Anterior cingulate cortex (tissue), 58 donors: ENCODE results near the gene MS4A14.
A peak's percentile ranks its signal among the peaks of the same experiment; 100 is the strongest.
"Not testable (repeated sequence)": the region's sequence is repeated elsewhere in the genome, so short reads cannot be mapped to it uniquely, and the experiment has no call there.

ENCODE experiments used
- DNase-seq, 58 donors: peaks; one replicate each; lab custom pipeline; 2025; lab: John Stamatoyannopoulos, UW

Gene MS4A14, protein sequence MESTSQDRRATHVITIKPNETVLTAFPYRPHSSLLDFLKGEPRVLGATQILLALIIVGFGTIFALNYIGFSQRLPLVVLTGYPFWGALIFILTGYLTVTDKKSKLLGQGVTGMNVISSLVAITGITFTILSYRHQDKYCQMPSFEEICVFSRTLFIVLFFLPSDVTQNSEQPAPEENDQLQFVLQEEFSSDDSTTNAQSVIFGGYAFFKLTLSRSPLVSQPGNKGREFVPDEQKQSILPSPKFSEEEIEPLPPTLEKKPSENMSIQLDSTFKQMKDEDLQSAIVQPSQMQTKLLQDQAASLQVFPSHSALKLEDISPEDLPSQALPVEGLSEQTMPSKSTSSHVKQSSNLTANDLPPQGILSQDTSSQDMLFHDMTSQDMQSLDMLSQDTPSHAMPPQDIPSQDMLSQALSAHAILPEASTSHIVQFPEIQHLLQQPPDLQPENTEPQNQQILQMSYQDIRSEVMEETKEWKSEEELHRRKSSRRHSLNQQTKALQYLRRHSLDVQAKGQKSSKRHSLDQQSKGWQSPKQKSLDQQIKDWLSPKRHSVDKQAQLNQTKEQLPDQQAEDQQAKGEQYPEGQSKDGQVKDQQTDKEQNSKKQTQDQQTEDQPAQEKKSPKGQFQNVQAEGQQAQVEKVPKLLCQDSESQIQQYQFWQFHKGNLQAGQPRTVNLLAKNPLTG

DNA sequence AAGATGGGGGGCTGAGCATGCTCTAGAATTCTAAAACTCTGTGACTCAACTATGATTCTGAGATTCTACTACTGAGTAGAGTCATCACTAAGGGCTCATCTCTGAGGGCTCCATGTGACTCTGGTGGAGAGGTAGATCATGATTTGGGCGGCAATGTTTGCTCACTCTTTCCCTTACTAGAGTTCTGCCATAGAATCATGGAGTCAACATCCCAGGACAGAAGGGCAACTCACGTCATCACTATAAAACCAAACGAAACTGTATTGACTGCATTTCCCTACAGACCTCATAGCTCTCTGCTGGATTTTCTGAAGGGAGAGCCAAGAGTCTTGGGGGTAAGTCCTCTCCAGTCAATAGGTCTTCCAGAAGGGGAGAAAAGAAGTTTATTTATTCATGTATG lies at the start of gene MS4A14:
MS4A14 (plus strand) TSS at position 78 of the 400 bp plus-strand sequence; CDS start at position 198, 120 bp downstream.
- no peak for DNase-seq

DNA sequence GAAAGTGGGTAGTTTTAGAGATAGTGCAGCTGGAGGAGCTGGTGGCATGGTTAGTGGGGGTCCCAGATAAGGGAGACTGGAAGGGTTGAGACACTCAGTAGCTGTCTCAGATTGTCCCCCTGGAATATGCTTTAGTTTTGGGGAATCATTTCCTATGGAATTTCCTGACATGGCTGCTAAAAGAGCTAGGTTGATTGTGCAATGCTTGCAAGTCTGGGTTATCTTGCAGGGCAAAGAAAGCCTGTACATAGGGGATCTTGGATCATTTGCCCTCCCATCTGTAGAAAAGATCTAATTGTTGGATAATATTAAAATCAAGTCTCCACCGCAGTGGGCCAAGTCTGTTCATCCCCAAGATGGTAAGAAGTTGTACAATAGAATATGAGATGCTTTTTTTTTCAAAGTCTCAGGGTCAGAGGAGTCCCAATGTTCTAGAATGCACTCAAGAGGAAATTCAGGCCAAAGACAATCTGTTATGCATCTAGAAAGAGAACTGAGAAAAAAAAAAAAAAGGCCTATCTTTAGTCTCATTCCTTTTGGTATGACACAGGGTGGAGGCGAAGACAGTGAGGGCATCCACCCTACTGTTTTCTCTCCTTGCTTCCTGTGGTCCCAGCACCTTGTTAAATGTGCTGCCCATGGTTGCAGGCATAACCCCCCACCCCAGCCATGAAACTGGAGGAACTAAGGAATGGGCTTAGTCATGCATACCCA lies 49.0 kb upstream of the MS4A14 start:
- no peak for DNase-seq

- DNase-seq: no peak
These were observed 48.1 kb upstream of the MS4A14 start for GRCh38 chr11:60348116-60348515.

GRCh38 chr11:60349990-60350389 lies 46.3 kb upstream of the MS4A14 start:
- peak in 2 of 58 donors; percentile 1 to 17 for DNase-seq

- no peak for DNase-seq
These were observed 38.5 kb upstream of the MS4A14 start for GRCh38 chr11:60357771-60358170.

DNA sequence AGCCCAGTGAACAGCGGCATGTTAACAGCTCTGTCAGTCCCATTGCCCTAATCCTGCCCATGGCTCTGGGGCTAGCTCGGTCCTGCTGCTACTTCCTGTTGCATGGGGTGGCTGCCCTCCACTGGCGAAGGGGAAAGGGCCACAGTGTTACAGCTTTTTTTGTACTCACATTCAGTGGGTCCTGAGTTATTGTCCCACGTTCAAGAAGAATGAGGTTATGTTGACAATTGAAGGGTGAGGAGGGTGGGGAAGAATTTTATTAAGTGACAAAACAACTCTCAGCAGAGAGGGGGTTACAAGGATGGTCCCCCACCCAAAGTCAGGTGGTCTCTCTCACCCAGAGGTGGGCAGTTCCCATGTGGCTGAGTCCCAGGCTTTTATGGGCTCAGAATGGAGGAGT lies 35.6 kb upstream of the MS4A14 start:
- no peak for DNase-seq

- no peak for DNase-seq
These were observed 34.0 kb upstream of the MS4A14 start for GRCh38 chr11:60362241-60362640.

GRCh38 chr11:60363542-60364470 lies 32.5 kb upstream of the MS4A14 start:
- peak in 39 of 58 donors; percentile 2 to 62 (median 16) for DNase-seq

DNA sequence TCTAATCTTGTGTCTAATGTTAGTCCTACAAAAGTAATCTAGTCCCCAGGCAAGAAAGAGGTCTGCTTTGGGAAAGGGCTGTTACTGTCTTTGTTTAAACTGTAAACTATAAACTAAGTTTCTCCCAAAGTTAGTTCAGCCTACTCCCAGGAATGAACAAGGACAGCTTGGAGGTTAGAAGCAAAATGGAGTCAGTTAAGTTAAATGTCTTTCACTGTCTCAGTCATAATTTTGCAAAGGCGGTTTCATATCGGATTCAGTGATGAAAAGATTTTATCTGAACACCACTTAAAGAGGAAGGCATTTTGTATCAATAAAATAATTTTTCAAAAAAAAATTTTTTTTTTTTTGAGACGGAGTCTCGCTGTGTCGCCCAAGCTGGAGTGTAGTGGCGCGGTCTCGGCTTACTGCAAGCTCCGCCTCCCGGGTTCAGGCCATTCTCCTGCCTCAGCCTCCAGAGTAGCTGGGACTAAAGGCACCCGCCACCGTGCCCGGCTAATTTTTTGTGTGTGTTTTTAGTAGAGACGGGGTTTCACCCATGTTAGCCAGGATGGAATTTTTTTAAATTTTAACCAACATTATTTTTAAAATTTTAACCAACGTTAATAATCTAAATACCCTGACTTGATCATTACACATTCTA lies 29.9 kb upstream of the MS4A14 start:
- not testable (repeated sequence) for DNase-seq

DNA sequence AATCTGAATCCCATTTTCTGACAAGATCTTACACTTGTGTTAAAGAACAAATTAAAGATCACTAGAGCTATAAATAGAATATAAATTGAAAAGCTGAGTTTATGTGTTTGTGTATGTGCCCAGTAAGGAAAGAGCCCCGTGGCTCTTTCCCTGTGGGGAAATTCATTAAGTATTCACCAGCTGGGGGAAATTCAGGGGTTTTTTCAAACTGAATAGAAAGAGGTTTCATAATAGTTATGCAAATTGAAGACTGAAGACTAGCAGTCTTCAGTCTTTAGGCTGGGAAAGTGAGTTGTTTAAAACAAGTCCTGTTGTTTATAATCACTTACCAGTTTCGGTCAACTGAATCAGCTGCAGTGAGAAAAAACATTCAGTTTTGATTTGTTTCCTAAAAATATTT lies 29.2 kb upstream of the MS4A14 start:
- no peak for DNase-seq

GRCh38 chr11:60367896-60368295 lies 28.4 kb upstream of the MS4A14 start:
- no peak for DNase-seq

DNA sequence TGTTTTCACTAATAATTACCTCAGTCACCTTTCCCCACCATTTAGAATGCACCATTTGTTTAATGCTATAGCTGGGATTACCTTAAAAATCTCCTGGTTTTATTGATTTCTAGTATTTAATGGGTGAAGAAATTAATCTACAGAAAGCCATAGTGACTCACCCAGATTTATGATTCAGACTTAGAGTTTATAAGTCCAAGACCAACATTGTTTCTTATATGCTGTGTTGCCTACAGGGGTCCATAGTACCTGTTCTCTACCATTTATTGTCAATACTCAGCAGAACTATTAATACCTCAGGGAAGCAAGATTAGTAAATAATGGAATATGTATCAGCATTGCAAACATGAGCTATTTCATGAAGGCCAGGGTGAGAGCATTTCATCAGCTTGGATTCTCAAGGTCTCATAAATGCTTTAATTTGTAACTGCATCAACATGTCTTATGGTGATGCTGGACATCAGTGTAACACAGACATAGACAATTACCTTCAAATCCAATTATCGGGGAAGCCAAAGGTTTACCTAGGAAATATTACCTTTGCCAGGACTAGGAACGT lies 25.9 kb upstream of the MS4A14 start:
- no peak for DNase-seq

- no peak for DNase-seq
These were observed 25.4 kb upstream of the MS4A14 start for GRCh38 chr11:60370811-60371298.

- no peak for DNase-seq
These were observed 24.9 kb upstream of the MS4A14 start for GRCh38 chr11:60371386-60371785.

DNA sequence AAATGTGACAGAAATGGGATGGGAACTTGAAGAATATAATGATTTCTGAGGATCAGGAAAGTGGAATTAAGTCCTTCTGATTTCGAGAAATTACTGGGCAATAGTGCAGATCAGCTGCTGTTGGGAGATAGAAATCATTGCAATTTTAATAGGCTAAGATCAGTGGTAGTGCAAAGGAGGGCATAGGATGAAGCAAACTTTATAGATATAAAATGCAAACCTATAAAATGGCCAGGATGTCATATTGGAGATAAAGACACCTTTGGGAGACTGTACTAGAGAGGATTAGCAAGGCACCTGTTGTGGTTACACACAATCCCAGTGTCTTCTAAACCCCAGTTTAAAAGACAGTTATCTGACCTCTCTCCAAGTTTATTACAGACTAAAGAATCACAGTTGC lies 24.4 kb upstream of the MS4A14 start:
- no peak for DNase-seq

DNA sequence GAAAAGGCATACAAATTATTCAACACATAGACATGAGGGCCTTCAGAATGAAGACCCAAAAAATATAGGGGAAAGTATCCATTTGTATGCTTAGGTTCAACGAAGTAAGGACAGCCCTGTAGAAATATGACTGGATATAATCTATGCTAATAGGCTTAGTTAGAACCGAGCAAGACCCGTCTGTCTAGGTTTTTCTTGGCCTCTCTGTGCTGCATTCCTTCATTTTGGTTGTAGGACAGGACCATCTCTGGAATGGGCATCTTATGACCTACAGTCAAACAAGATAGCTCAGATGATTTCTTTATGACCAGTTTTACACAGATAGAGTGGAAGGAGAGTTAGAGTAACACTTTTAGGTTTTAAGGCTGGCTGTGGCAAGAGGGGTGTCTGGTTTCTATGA lies 23.5 kb upstream of the MS4A14 start:
- no peak for DNase-seq

- DNase-seq: no peak
These were observed 20.9 kb upstream of the MS4A14 start for GRCh38 chr11:60375316-60375715.

DNA sequence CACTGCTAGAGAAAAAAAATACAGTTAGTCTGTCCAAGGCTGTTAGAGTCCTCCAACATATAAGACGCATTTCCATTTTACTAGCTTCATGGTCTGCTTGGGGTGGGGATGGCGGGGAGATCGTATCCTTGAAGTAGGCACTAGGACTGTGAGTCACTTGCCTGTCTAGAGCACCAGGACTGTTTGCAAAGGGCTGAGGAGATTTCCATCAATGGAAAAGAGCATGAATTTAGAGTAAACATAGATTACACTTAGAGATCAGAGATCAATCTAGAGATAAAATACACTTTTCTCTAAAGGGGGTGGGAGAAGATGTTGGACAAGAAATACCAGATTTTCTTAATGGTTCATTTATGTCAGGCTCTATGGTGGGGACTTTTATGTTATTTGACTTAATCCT lies 19.7 kb upstream of the MS4A14 start:
- no peak for DNase-seq
